ENCODE results near the gene SLC39A5. TPM values are rescaled to one million over a fixed set of nuclear protein-coding genes. Genes with fewer than 3 reads are reported as not detected.

SLC39A5 gene
- total and polyA plus RNA-seq, 2 of the 8 experiments (the other 6 are each of a cell fraction or from before 2014, with no cell fraction given), result 0.27 TPM; not detected in 1

DNA sequence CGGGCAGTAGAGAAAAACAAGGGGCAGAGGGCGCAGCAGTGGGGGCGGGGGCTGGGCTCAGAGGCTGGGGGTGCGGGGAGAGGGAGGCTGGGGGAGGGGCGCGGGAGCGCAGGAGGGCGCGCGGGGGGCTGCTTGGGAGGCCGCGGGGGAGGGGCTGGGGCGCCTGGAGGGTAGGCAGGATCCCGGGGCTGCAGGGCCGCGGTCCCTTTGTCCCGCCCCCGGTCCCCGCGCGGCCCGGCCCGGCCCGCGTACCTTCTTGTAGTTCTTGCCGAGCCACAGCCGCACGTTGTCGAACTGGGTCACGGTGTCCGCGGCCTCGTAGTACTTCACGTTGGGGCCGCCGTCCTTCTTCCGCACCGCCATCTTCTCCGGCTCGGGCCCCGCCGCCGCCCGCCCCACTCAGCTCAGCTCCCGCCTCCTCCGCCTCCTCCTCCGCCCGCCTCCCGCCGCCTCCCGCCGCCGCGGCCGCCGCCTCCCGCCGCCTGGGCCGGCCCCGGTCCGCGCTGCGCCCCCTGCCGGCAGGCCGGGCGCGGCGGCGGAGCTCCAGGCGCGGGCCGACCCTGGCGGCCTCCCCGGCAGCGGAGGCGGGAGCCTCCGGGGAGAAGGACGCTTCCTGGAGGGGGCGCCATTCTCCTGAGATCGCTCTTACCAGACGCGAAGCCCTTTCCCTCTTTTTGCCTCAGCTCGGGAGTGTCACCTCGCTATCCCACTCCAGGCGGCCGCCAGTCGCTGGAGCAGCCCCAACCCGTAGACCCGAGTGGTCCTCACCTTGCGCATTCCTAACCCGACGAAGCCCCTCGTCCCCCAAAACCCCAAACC lies 40.5 kb upstream of the SLC39A5 start, which contains the start of gene SMARCC2 (continued):
- TF ChIP-seq, protein P1, sequence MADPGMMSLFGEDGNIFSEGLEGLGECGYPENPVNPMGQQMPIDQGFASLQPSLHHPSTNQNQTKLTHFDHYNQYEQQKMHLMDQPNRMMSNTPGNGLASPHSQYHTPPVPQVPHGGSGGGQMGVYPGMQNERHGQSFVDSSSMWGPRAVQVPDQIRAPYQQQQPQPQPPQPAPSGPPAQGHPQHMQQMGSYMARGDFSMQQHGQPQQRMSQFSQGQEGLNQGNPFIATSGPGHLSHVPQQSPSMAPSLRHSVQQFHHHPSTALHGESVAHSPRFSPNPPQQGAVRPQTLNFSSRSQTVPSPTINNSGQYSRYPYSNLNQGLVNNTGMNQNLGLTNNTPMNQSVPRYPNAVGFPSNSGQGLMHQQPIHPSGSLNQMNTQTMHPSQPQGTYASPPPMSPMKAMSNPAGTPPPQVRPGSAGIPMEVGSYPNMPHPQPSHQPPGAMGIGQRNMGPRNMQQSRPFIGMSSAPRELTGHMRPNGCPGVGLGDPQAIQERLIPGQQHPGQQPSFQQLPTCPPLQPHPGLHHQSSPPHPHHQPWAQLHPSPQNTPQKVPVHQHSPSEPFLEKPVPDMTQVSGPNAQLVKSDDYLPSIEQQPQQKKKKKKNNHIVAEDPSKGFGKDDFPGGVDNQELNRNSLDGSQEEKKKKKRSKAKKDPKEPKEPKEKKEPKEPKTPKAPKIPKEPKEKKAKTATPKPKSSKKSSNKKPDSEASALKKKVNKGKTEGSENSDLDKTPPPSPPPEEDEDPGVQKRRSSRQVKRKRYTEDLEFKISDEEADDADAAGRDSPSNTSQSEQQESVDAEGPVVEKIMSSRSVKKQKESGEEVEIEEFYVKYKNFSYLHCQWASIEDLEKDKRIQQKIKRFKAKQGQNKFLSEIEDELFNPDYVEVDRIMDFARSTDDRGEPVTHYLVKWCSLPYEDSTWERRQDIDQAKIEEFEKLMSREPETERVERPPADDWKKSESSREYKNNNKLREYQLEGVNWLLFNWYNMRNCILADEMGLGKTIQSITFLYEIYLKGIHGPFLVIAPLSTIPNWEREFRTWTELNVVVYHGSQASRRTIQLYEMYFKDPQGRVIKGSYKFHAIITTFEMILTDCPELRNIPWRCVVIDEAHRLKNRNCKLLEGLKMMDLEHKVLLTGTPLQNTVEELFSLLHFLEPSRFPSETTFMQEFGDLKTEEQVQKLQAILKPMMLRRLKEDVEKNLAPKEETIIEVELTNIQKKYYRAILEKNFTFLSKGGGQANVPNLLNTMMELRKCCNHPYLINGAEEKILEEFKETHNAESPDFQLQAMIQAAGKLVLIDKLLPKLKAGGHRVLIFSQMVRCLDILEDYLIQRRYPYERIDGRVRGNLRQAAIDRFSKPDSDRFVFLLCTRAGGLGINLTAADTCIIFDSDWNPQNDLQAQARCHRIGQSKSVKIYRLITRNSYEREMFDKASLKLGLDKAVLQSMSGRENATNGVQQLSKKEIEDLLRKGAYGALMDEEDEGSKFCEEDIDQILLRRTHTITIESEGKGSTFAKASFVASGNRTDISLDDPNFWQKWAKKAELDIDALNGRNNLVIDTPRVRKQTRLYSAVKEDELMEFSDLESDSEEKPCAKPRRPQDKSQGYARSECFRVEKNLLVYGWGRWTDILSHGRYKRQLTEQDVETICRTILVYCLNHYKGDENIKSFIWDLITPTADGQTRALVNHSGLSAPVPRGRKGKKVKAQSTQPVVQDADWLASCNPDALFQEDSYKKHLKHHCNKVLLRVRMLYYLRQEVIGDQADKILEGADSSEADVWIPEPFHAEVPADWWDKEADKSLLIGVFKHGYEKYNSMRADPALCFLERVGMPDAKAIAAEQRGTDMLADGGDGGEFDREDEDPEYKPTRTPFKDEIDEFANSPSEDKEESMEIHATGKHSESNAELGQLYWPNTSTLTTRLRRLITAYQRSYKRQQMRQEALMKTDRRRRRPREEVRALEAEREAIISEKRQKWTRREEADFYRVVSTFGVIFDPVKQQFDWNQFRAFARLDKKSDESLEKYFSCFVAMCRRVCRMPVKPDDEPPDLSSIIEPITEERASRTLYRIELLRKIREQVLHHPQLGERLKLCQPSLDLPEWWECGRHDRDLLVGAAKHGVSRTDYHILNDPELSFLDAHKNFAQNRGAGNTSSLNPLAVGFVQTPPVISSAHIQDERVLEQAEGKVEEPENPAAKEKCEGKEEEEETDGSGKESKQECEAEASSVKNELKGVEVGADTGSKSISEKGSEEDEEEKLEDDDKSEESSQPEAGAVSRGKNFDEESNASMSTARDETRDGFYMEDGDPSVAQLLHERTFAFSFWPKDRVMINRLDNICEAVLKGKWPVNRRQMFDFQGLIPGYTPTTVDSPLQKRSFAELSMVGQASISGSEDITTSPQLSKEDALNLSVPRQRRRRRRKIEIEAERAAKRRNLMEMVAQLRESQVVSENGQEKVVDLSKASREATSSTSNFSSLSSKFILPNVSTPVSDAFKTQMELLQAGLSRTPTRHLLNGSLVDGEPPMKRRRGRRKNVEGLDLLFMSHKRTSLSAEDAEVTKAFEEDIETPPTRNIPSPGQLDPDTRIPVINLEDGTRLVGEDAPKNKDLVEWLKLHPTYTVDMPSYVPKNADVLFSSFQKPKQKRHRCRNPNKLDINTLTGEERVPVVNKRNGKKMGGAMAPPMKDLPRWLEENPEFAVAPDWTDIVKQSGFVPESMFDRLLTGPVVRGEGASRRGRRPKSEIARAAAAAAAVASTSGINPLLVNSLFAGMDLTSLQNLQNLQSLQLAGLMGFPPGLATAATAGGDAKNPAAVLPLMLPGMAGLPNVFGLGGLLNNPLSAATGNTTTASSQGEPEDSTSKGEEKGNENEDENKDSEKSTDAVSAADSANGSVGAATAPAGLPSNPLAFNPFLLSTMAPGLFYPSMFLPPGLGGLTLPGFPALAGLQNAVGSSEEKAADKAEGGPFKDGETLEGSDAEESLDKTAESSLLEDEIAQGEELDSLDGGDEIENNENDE (IDR thresholded peaks at IDR 0.05; ENCODE audit: insufficient replicate concordance, low read length), result no peak
- TF ChIP-seq RFX5 (IDR thresholded peaks at IDR 0.05; ENCODE audit: borderline replicate concordance, low read depth, low read length) (no peak), SP4 (IDR thresholded peaks at IDR 0.05; ENCODE audit: low read length) (no peak), KDM1A (IDR thresholded peaks at IDR 0.05; ENCODE audit: borderline replicate concordance, low read length) (no peak), KDM5A (IDR thresholded peaks at IDR 0.05; ENCODE audit: low read length) (no peak), TAF1 (IDR thresholded peaks at IDR 0.05; ENCODE audit: low read depth, low read length) (peak; percentile 55), POLR2AphosphoS5 (IDR thresholded peaks at IDR 0.05; ENCODE audit: low read depth, low read length) (peak; percentile 72), RNF2 (IDR thresholded peaks at IDR 0.05; ENCODE audit: borderline replicate concordance, low read depth, low read length, missing control alignments, poor library complexity, severe bottlenecking) (no peak), ZNF274 (IDR thresholded peaks at IDR 0.05; ENCODE audit: borderline replicate concordance, extremely low read depth, low read length) (no peak), HDAC6 (IDR thresholded peaks at IDR 0.05; ENCODE audit: low read depth, low read length) (no peak)
